Mesodermal cell (in vitro differentiated cells): ENCODE data around the gene RAPGEF4.

ENCODE experiments used
- H3K27ac ChIP-seq: 2 replicates; pipeline ENCODE4 v1.7.0; 2013; ENCODE audit warnings: mild to moderate bottlenecking, low read depth, low read length, moderate library complexity; ENCODE audit not compliant: severe bottlenecking
- H3K36me3 ChIP-seq: 2 replicates; pipeline ENCODE4 v1.7.1; 2013; ENCODE audit warnings: mild to moderate bottlenecking, low read length, moderate library complexity; ENCODE audit not compliant: control insufficient read depth, insufficient read depth
- H3K4me1 ChIP-seq: one replicate; pipeline ENCODE4 v1.7.1; 2013; ENCODE audit warnings: mild to moderate bottlenecking, low read length; ENCODE audit not compliant: insufficient read depth, control insufficient read depth, poor library complexity, severe bottlenecking
- H3K4me3 ChIP-seq: 2 replicates; pipeline ENCODE4 v1.7.0; 2013; ENCODE audit warnings: low read length, control low read depth, mild to moderate bottlenecking; ENCODE audit not compliant: insufficient read depth, poor library complexity, severe bottlenecking; ENCODE audit errors: extremely low read depth
- H3K9me3 ChIP-seq: 2 replicates; pipeline ENCODE4 v1.7.1; 2013; ENCODE audit warnings: mild to moderate bottlenecking, low read length, moderate library complexity; ENCODE audit not compliant: control insufficient read depth
- WGBS, 2 experiments: methylation state at CpG; one replicate each; pipeline ENCODE4 v1.1.5; 2013; ENCODE audit warnings: missing lambda C conversion rate in 2 of 2; ENCODE audit not compliant: insufficient coverage in 2 of 2; 5-methylcytosine and 5-hydroxymethylcytosine counted together

Gene RAPGEF4

GRCh38 chr2:172922815-172923214 is 187.2 kb downstream of the RAPGEF4 start:
- Histone ChIP-seq H3K27ac (no peak overlapping the region), H3K36me3 (no peaks in the 10 kb centered on the region), H3K4me1 (peaks cover 22% of the 10 kb centered on the region), H3K4me3 (no peak overlapping the region), H3K9me3 (no peaks in the 10 kb centered on the region)
- no CpG with 5 or more reads among the region's 4 CpGs for WGBS, 2 experiments

DNA sequence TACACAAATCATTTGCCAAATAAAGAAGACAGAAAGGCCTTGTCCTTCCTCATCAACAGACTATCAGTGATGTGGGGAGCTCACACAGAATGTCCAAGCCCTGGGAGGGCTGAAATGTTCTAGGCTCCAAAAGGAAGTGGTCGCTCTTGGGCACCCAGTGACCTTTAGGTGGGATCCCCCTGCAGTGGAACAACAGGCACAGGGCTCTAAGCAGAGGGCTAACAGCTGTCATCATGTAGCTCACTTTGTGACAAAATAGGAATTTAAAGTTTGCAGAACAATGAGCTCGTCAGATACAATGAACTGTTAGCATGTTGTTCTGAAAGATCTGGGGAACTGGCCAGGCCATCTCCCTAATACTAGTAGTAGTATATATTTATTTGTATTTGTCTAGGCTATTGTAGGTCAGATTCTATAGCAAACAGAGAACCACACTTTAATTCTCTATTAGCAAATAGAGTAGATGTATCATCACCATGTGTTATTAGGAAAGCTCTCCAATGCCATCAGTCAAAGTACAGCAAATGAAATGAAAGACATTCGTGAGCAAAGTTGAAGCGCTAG is 188.5 kb downstream of the RAPGEF4 start:
- Histone ChIP-seq H3K27ac (no peak overlapping the region), H3K4me3 (no peak overlapping the region), H3K4me1 (peaks cover 24% of the 10 kb centered on the region), H3K36me3 (no peaks in the 10 kb centered on the region), H3K9me3 (no peaks in the 10 kb centered on the region)
- WGBS, 2 experiments = 82 to 88% methylated on average over 2 to 3 of the region's 4 CpGs

GRCh38 chr2:172925600-172925999 is 190.0 kb downstream of the RAPGEF4 start:
- WGBS, 2 experiments = 67 to 86% methylated on average over 1 of the region's 2 CpGs
- no peaks in the 10 kb centered on the region for H3K36me3 ChIP-seq
- H3K4me3 ChIP-seq = no peak overlapping the region
- H3K4me1 ChIP-seq = peaks cover 32% of the 10 kb centered on the region
- no peak overlapping the region for H3K27ac ChIP-seq
- no peaks in the 10 kb centered on the region for H3K9me3 ChIP-seq

DNA sequence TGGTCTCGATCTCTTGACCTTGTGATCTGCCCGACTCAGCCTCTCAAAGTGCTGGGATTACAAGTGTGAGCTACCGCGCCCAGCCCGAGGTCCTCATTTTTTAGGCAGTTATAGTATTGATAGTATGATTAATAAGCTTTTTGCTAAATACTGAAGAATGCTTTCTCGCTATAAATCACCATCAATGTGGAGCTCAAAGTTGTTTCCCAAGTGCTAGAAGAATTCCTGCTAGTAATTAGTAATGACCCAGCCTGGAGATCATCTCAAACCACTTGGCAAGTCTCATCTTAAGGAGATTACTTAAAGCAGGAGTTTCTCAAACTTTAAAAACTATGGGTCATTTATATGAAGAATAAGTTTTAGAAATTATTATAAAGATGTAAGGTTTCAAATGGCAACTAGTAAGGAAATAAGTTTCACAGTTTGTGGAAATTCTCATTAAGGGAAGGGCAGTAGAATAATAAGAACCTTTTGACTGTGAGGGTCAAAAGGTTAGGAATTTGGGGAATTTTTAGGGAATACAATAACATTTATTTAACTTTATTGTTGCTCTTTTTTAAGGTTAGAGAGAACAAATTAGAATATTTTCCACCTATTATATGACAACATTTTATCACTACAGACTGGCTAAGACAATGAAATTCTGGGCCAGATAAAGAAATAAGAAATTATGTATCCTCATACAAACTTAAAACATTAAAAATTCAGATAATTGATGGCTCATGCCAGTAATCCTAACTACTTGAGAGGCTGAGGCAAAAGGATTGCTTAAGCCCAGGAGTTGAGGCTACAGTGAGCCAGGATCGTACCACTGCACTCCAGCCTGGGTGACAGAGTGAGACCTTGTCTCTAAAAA is 191.4 kb downstream of the RAPGEF4 start:
- Histone ChIP-seq H3K4me3 (no peak overlapping the region), H3K27ac (no peak overlapping the region), H3K9me3 (no peaks in the 10 kb centered on the region), H3K4me1 (peaks cover 29% of the 10 kb centered on the region), H3K36me3 (no peaks in the 10 kb centered on the region)
- WGBS, 2 experiments = 92 to 94% methylated on average over 3 of the region's 7 CpGs

DNA sequence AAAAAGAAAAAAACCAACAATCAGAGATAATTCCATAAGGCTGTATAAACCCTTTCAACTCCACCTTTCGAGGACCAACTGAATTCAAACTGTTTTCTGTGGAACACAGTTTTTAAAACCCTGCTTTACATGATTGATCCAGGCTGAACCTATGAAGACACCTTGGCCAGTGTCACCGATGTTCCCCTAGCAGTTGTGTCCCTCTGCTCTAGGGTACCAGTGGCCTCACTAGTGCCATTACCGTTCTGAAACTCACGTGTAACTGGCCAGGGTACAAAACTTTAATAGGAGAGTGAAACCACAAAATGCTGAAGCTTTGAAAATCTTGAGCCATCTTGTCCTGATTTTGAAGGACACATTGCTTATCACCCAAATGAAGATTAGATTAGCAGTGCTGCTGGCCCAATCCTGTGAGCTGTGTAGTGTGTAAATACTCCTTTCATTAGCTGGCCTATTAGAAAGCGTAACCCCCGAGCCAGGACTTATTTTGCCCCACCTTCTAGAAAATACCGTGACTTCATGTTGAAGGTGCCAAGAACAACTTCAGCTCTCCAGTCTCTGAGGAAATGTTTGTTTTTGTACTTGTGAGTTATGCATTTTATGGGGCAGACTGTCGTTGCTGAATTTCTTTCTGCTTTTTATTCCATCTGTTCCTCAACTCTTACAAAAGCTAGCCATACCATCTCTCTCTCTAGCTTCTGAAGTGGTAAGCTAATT is 192.2 kb downstream of the RAPGEF4 start:
- Histone ChIP-seq H3K27ac (no peak overlapping the region), H3K4me3 (no peak overlapping the region), H3K36me3 (no peaks in the 10 kb centered on the region), H3K4me1 (peaks cover 22% of the 10 kb centered on the region), H3K9me3 (no peaks in the 10 kb centered on the region)
- WGBS, 2 experiments = 88 to 90% methylated on average over 6 to 7 of the region's 8 CpGs

DNA sequence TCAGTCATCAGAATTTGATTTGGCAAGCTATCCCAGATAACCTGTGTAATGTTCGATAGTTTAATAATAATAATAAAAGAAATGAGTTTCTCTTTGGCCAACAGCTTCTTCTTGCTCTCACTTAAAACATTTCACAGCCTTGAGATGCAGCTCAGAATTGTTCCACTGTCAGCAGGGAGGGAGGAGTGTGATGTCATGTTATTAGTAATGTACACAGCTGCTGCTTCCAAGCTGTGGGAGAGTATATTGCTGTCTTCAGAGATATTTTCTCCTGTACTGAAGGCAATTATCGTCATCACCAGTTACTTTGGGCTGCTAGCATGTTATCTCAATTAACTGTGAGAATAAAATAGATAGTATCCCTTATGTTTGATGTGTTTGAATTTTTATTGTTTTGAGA is 193.1 kb downstream of the RAPGEF4 start:
- no peak overlapping the region for H3K27ac ChIP-seq
- H3K4me3 ChIP-seq = no peak overlapping the region
- H3K36me3 ChIP-seq = no peaks in the 10 kb centered on the region
- no peaks in the 10 kb centered on the region for H3K9me3 ChIP-seq
- WGBS, 2 experiments = 100% methylated on average over 1 of the region's 2 CpGs
- H3K4me1 ChIP-seq = peaks cover 22% of the 10 kb centered on the region

- no peak overlapping the region for H3K4me3 ChIP-seq
- no peaks in the 10 kb centered on the region for H3K9me3 ChIP-seq
- WGBS, 2 experiments = 100% methylated on average over 1 to 2 of the region's 2 CpGs
- H3K27ac ChIP-seq = no peak overlapping the region
- peaks cover 22% of the 10 kb centered on the region for H3K4me1 ChIP-seq
- no peaks in the 10 kb centered on the region for H3K36me3 ChIP-seq
Observed at GRCh38 chr2:172929644-172930043, 194.0 kb downstream of the RAPGEF4 start.

GRCh38 chr2:172930871-172931255 is 195.2 kb downstream of the RAPGEF4 start:
- WGBS, 2 experiments = 93 to 94% methylated on average over 2 of the region's 7 CpGs
- H3K9me3 ChIP-seq = no peaks in the 10 kb centered on the region
- H3K36me3 ChIP-seq = no peaks in the 10 kb centered on the region
- peak overlapping the region; percentile 89 for H3K27ac ChIP-seq
- peaks cover 22% of the 10 kb centered on the region for H3K4me1 ChIP-seq
- H3K4me3 ChIP-seq = no peak overlapping the region

DNA sequence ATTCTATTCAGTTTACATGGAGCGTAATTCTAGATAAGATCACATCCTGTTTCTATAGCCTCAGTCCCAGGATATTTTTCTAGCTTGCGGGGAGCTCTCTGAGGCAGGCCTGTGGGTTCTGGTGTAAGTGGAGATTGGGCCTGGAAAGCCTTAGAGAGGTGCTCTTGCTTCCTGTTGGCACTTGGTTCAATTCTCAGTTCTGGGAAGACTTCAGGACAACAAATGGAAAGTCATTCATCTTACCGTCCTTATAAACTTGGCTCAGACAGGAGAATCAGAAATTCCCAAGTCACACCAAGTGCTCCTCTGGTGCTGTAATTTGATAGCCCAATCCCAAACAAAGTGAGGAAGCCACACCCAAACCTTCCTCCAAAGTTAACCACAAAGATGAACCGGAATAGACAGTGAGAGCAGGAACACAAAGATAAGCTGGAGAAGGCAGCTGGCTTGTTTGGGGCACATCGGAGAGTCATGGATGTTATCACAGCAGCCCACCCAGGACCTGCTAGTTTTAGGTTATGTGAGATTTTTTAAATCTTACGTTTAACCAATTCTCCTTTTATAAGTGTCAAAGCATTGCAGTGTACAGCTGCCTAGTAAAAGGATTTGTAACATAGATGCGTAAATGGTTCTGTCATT is 195.7 kb downstream of the RAPGEF4 start:
- Histone ChIP-seq H3K9me3 (no peaks in the 10 kb centered on the region), H3K4me3 (no peak overlapping the region), H3K4me1 (peaks cover 22% of the 10 kb centered on the region), H3K27ac (peak overlapping the region; percentile 89), H3K36me3 (no peaks in the 10 kb centered on the region)
- WGBS, 2 experiments = 33 to 40% methylated on average over 1 of the region's 7 CpGs

- Histone ChIP-seq H3K36me3 (no peaks in the 10 kb centered on the region), H3K4me3 (no peak overlapping the region), H3K27ac (peak overlapping the region; percentile 89), H3K4me1 (peaks cover 22% of the 10 kb centered on the region), H3K9me3 (no peaks in the 10 kb centered on the region)
- WGBS, 2 experiments = no CpG with 5 or more reads among the region's 8 CpGs
Observed at GRCh38 chr2:172931918-172932520, 196.4 kb downstream of the RAPGEF4 start.
